PC-3 (cell line): ENCODE measurements around the gene CGNL1. TPM values are rescaled to one million over a fixed set of nuclear protein-coding genes. Genes with fewer than 3 reads are reported as not detected.

Experiments used
- ATAC-seq: fragments of 200-7000 bp; cut with Tn5 transposase; 2 replicates; pipeline ENCODE4 v1.9.1; 2020; ENCODE audit warnings: mild to moderate bottlenecking, moderate library complexity
- BruUV-seq: library from RNA; stranded (reverse); fragments of 400-500 nt; replicated peaks from 2 replicates; lab custom pipeline; 2021; lab: Mats Ljungman, UMichigan
- CTCF ChIA-PET: fragments of 300-600 bp; sonication (Branson Sonifier 250); formaldehyde crosslinking; loops from one replicate; lab custom pipeline; 2022; ENCODE audit warnings: antibody characterized with exemption; lab: Charles Lee
- POLR2A ChIA-PET: fragments of 300-600 bp; sonication (Branson Sonifier 250); formaldehyde crosslinking; loops from one replicate; lab custom pipeline; 2022; ENCODE audit warnings: antibody characterized with exemption; ENCODE audit not compliant: unreplicated experiment; lab: Charles Lee
- DNase-seq: peaks from one replicate; pipeline ENCODE4 v3.0.0-alpha.2; 2015
- H2AFZ ChIP-seq: fragments of 300-600 bp; sonication (generic); 2 replicates; pipeline ENCODE4 v1.6.0; 2016; ENCODE audit warnings: antibody characterized with exemption, low read length
- H3F3A ChIP-seq: fragments of 300-600 bp; sonication (generic); one replicate; pipeline ENCODE4 v1.6.0; 2017; ENCODE audit warnings: antibody characterized with exemption, low read length, control low read depth, mild to moderate bottlenecking; ENCODE audit not compliant: unreplicated experiment
- H3K27ac ChIP-seq: fragments of 300-600 bp; sonication (generic); 2 replicates; pipeline ENCODE4 v1.5.1; 2016; ENCODE audit warnings: mild to moderate bottlenecking, low read length
- H3K27me3 ChIP-seq: fragments of 300-600 bp; sonication (generic); 2 replicates; pipeline ENCODE4 v1.6.1; 2016; ENCODE audit warnings: low read length, mixed read lengths
- H3K36me3 ChIP-seq: fragments of 300-600 bp; sonication (generic); 2 replicates; pipeline ENCODE4 v1.6.1; 2016; ENCODE audit warnings: low read depth, mixed run types, low read length, mixed read lengths
- H3K4me1 ChIP-seq: fragments of 300-600 bp; sonication (generic); 2 replicates; pipeline ENCODE4 v1.5.1; 2016; ENCODE audit warnings: low read length; ENCODE audit not compliant: insufficient read depth
- H3K4me2 ChIP-seq: fragments of 300-600 bp; sonication (generic); 2 replicates; pipeline ENCODE4 v1.6.0; 2016; ENCODE audit warnings: low read length
- H3K4me3 ChIP-seq: fragments of 300-600 bp; sonication (generic); 2 replicates; pipeline ENCODE4 v1.5.1; 2016; ENCODE audit warnings: mild to moderate bottlenecking, low read length, mixed read lengths
- H3K79me2 ChIP-seq: fragments of 300-600 bp; sonication (generic); 2 replicates; pipeline ENCODE4 v1.6.1; 2017; ENCODE audit warnings: low read length, mixed read lengths
- H3K9ac ChIP-seq: fragments of 300-600 bp; sonication (generic); 2 replicates; pipeline ENCODE4 v1.6.0; 2016; ENCODE audit warnings: mild to moderate bottlenecking, low read length
- H3K9me2 ChIP-seq: fragments of 300-600 bp; sonication (generic); replicated peaks from 2 replicates; pipeline ENCODE4 v1.6.1; 2016; ENCODE audit warnings: mixed run types, low read length, mixed read lengths
- H3K9me3 ChIP-seq: fragments of 300-600 bp; sonication (generic); 2 replicates; pipeline ENCODE4 v1.6.1; 2016; ENCODE audit warnings: low read length, mixed read lengths
- H4K20me1 ChIP-seq: fragments of 300-600 bp; sonication (generic); 2 replicates; pipeline ENCODE4 v1.6.1; 2016; ENCODE audit warnings: low read length, mixed read lengths
- CTCF ChIP-seq: fragments of 300-600 bp; sonication (generic); conservative IDR thresholded peaks from 2 replicates; pipeline ENCODE4 v1.5.1; 2017; ENCODE audit warnings: antibody characterized with exemption, low read depth, mild to moderate bottlenecking, low read length
- EZH2 ChIP-seq: fragments of 300-600 bp; sonication (generic); IDR thresholded peaks from one replicate; pipeline ENCODE4 v1.6.1; 2017; ENCODE audit warnings: antibody characterized with exemption, mild to moderate bottlenecking, low read length; ENCODE audit not compliant: unreplicated experiment
- EZH2phosphoT487 ChIP-seq: fragments of 300-600 bp; sonication (generic); IDR thresholded peaks from 2 replicates; pipeline ENCODE4 v1.6.1; 2018; ENCODE audit warnings: mild to moderate bottlenecking, antibody characterized with exemption, low read length, borderline replicate concordance
- intact Hi-C: fragments of 100-400 bp; cut with micrococcal nuclease; formaldehyde crosslinking; loops from 2 replicates; pipeline ENCODE4 v1.9.0; 2023
- total RNA-seq: library from RNA; depleted of rRNA; stranded (reverse); fragments of >200 nt; gene quantifications from 2 replicates; pipeline ENCODE4 v1.2.3, GENCODE V29; 2014

The CGNL1 gene
- total RNA-seq, 1 experiment from 2014 or later: 0.66 TPM

- no peak overlapping the region for H3K4me3 ChIP-seq
- ChIA-PET CTCF (no interaction called here), POLR2A (no interaction called here)
- H3K4me1 ChIP-seq: peaks cover 21% of the 10 kb centered on the region
- no TSS peak for BruUV-seq
- no peaks in the 10 kb centered on the region for H3K27me3 ChIP-seq
- TF ChIP-seq EZH2: no peak
- no peak for TF ChIP-seq EZH2phosphoT487
- TF ChIP-seq CTCF: no peak
- peak overlapping the region; percentile 80 for H3K27ac ChIP-seq
- H3K79me2 ChIP-seq: no peaks in the 10 kb centered on the region
- peak overlapping the region; percentile 68 for H3K4me2 ChIP-seq
- H3F3A ChIP-seq: no peaks in the 10 kb centered on the region
- DNase-seq (no peak), ATAC-seq (no peak)
- H2AFZ ChIP-seq: no peak overlapping the region
- H4K20me1 ChIP-seq: no peaks in the 10 kb centered on the region
- H3K36me3 ChIP-seq: no peaks in the 10 kb centered on the region
- H3K9me2 ChIP-seq: no peaks in the 10 kb centered on the region
- no peaks in the 10 kb centered on the region for H3K9me3 ChIP-seq
- peak overlapping the region; percentile 20; the same call in 1 of the 2 replicates for H3K9ac ChIP-seq
- intact Hi-C loops: loop anchor here (2.0 to 5.0 kb wide), 2 partner anchors 86 to 123 kb away; partner anchors contain the start of gene CGNL1
Observed at GRCh38 chr15:57463360-57463759, 87.1 kb downstream of the CGNL1 start.

GRCh38 chr15:57464480-57464879, 88.2 kb downstream of the CGNL1 start:
- no TSS peak for BruUV-seq

More at GRCh38 chr15:57464480-57464879, 88.2 kb downstream of the CGNL1 start:
- CTCF ChIA-PET: no interaction called here
- Histone ChIP-seq H3K4me2 (no peak overlapping the region), H3K9me3 (no peaks in the 10 kb centered on the region), H4K20me1 (no peaks in the 10 kb centered on the region), H3K9me2 (no peaks in the 10 kb centered on the region), H3K79me2 (no peaks in the 10 kb centered on the region), H3K4me1 (peaks cover 21% of the 10 kb centered on the region), H2AFZ (no peak overlapping the region), H3K4me3 (no peak overlapping the region), H3F3A (no peaks in the 10 kb centered on the region), H3K27ac (no peak overlapping the region), H3K36me3 (no peaks in the 10 kb centered on the region), H3K9ac (no peak overlapping the region), H3K27me3 (no peaks in the 10 kb centered on the region)
- intact Hi-C loops: loop anchor here (5.0 kb wide), 1 partner anchor 87 kb away; the partner anchor contains the start of gene CGNL1
- ATAC-seq (no peak), DNase-seq (no peak)
- TF ChIP-seq CTCF: no peak
- no peak for TF ChIP-seq EZH2phosphoT487
- TF ChIP-seq EZH2: no peak
- POLR2A ChIA-PET: no interaction called here
